Aorta (tissue), 5 donors: Measurements from ENCODE around the gene KCNK15. TPM values are rescaled to one million over a fixed set of nuclear protein-coding genes. Genes with fewer than 3 reads are reported as not detected.

Source experiments
- ATAC-seq: fragments of 200-7000 bp; cut with Tn5 transposase; one replicate; pipeline ENCODE4 v1.9.1; 2022; ENCODE audit warnings: moderate library complexity; ENCODE audit not compliant: low FRiP score
- DNase-seq, 2 donors: peaks; one replicate each; pipeline ENCODE4 v3.0.0-alpha.2; 2020
- H3K27ac ChIP-seq, 2 donors: one replicate each; pipeline ENCODE4 v1.5.1; 2013; ENCODE audit warnings: low read length in 2 of 2, mild to moderate bottlenecking in 2 of 2, moderate library complexity in 2 of 2, control low read depth in 1 of 2, inconsistent platforms in 1 of 2, low read depth in 1 of 2
- H3K27me3 ChIP-seq, 2 donors: one replicate each; pipeline ENCODE4 v1.6.1; 2013; ENCODE audit warnings: control low read depth in 1 of 2, low read length in 1 of 2, mild to moderate bottlenecking in 1 of 2, moderate library complexity in 1 of 2; ENCODE audit not compliant: insufficient read depth in 2 of 2, control insufficient read depth in 1 of 2
- H3K36me3 ChIP-seq, 2 donors: one replicate each; pipeline ENCODE4 v1.6.1; 2013; ENCODE audit warnings: control low read depth in 1 of 2, low read length in 1 of 2, mild to moderate bottlenecking in 1 of 2; ENCODE audit not compliant: insufficient read depth in 2 of 2, control insufficient read depth in 1 of 2
- H3K4me1 ChIP-seq, 2 donors: one replicate each; pipeline ENCODE4 v1.6.1; 2013; ENCODE audit warnings: low read length in 2 of 2, control low read depth in 1 of 2, mild to moderate bottlenecking in 1 of 2, moderate library complexity in 1 of 2; ENCODE audit not compliant: insufficient read depth in 2 of 2, control insufficient read depth in 1 of 2
- H3K4me3 ChIP-seq, 2 donors: one replicate each; pipeline ENCODE4 v1.5.1; 2013; ENCODE audit warnings: low read length in 2 of 2, control low read depth in 1 of 2, mild to moderate bottlenecking in 1 of 2
- H3K9me3 ChIP-seq: one replicate; pipeline ENCODE4 v1.6.1; 2013; ENCODE audit warnings: mild to moderate bottlenecking, low read length; ENCODE audit not compliant: control insufficient read depth
- WGBS, 2 donors: extraction: QIAGEN DNeasy Blood & Tissue Kit; methylation state at CpG; one replicate each; pipeline ENCODE4 v1.1.7; 2013; 5-methylcytosine and 5-hydroxymethylcytosine counted together
- intact Hi-C, 2 donors: fragments of 100-400 bp; cut with DNase I; formaldehyde crosslinking; loops; one replicate each; pipeline versions ENCODE4 v1.14.2 to v1.15.0; 2022
- polyA plus RNA-seq, 2 donors: library from polyadenylated mRNA; stranded (reverse); fragments of 200-250 nt; gene quantifications; one replicate each; pipeline ENCODE4 v1.2.3, GENCODE V29; 2013
- total RNA-seq, 2 donors: library from RNA; stranded (reverse); fragmentation: NEBNext Ultra II Directional; extraction: Animal tissue kit (Norgen Biotek cat#: 25700); gene quantifications; one replicate each; pipeline ENCODE4 v1.2.1, GENCODE V29; 2021
- donor health status: healthy with polysubstance abuse.
- donor health status: Bipolar disorder and iron deficiency.
- donor health status: DM: no; HTN: no; CAD: no.
- donor health status: DM: no; HTN: no; CAD: no.
- donor health status: DM: yes; HTN: yes; CAD: no.

KCNK15 gene
- total and polyA plus RNA-seq, 4 donors, result 2.3 to 16.1 (median 5.9) TPM

GRCh38 chr20:44765091-44765490 is 19.4 kb downstream of the KCNK15 start:
- Histone ChIP-seq H3K9me3 (no peaks in the 10 kb centered on the region), H3K4me1 (no peaks in the 10 kb centered on the region), H3K27me3 (no peaks in the 10 kb centered on the region), H3K36me3 (no peaks in the 10 kb centered on the region), H3K27ac (no peak overlapping the region), H3K4me3 (no peak overlapping the region)
- intact Hi-C loops, result no loop called here
- ATAC-seq (no peak), DNase-seq (no peak)
- WGBS, 2 donors, result 67 to 75% methylated on average over 4 of the region's 4 CpGs

- H3K9me3 ChIP-seq, result no peaks in the 10 kb centered on the region
- no peak for ATAC-seq
- intact Hi-C loops, result no loop called here
Observed at GRCh38 chr20:44765701-44766347, 20.2 kb downstream of the KCNK15 start.

DNA sequence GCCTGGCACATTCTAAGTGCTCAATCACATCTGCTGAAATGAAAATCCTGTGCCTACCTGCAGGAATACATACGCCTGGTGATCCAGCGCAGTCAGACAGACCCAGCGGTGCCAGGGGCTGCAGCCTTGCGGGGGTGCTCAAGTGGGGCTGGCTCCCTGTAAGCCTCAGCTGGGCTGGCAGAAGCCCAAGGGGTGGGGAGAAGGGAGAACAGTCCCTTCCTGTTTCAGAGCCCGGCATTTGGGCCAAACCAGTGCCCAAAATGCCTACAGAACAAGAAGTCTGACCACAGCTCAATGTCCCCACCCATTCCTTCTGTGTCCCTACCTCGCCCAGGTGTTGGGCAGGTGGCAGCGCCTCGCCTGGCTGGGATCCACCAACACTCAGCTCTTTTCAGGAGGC is 22.6 kb downstream of the KCNK15 start:
- intact Hi-C loops, result no loop called here
- Histone ChIP-seq H3K27ac (no peak overlapping the region), H3K9me3 (no peaks in the 10 kb centered on the region), H3K4me3 (no peak overlapping the region), H3K36me3 (no peaks in the 10 kb centered on the region), H3K27me3 (no peaks in the 10 kb centered on the region), H3K4me1 (no peaks in the 10 kb centered on the region)
- DNase-seq (no peak), ATAC-seq (no peak)
- WGBS, 2 donors, result 78 to 82% methylated on average over 8 of the region's 8 CpGs

More at GRCh38 chr20:44765701-44766347, 20.2 kb downstream of the KCNK15 start:
- no peak for DNase-seq
- H3K27ac ChIP-seq, result no peak overlapping the region
- H3K27me3 ChIP-seq, result no peaks in the 10 kb centered on the region
- no peak overlapping the region for H3K4me3 ChIP-seq
- no peaks in the 10 kb centered on the region for H3K36me3 ChIP-seq
- WGBS, 2 donors, result 47 to 49% methylated on average over 6 to 7 of the region's 7 CpGs
- H3K4me1 ChIP-seq, result no peaks in the 10 kb centered on the region

DNA sequence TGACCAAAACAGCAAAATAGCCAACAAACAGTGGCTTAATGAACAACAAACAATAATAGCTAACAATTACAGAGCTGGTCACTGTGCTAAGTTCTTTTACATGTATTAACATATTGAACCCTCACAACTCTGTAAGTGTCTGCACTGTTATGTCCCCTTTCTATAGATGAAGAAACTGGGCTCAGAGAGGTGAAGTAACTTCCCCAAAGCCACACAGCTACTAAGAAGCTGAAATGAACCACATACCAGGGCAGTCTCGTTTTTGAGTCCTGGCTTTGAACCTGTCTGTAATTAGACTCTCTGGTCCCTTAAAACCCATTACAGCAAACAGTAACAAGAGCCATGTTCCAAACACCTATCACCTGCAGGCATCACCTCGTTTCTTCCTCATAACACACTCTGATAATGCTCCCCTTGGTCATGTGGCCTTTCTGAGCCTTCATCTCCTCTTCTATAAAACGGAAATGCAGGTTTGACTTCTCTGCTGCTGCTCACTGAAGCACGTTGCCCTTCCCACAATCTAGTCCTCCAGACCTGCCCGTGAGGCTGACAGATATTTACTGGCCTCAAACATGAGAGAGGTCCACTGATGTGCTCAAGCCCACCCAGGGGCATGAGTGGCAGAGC is 23.3 kb downstream of the KCNK15 start:
- WGBS, 2 donors, result 56 to 57% methylated on average over 5 of the region's 5 CpGs
- ATAC-seq (no peak), DNase-seq (no peak)
- Histone ChIP-seq H3K36me3 (no peaks in the 10 kb centered on the region), H3K27ac (no peak overlapping the region), H3K9me3 (no peaks in the 10 kb centered on the region), H3K27me3 (no peaks in the 10 kb centered on the region), H3K4me3 (no peak overlapping the region), H3K4me1 (no peaks in the 10 kb centered on the region)
- intact Hi-C loops, result no loop called here

GRCh38 chr20:44769481-44769863 is 23.8 kb downstream of the KCNK15 start:
- no peak overlapping the region for H3K4me3 ChIP-seq
- H3K4me1 ChIP-seq, result no peaks in the 10 kb centered on the region
- intact Hi-C loops, result no loop called here
- no peaks in the 10 kb centered on the region for H3K36me3 ChIP-seq
- H3K9me3 ChIP-seq, result no peaks in the 10 kb centered on the region
- ATAC-seq (no peak), DNase-seq (no peak)
- no peak overlapping the region for H3K27ac ChIP-seq
- no peaks in the 10 kb centered on the region for H3K27me3 ChIP-seq
- 34 to 49% methylated on average over 5 of the region's 5 CpGs for WGBS, 2 donors

GRCh38 chr20:44770484-44771171 is 25.0 kb downstream of the KCNK15 start:
- Histone ChIP-seq H3K36me3 (no peaks in the 10 kb centered on the region), H3K4me1 (no peaks in the 10 kb centered on the region), H3K27me3 (no peaks in the 10 kb centered on the region), H3K4me3 (no peak overlapping the region), H3K27ac (no peak overlapping the region), H3K9me3 (no peaks in the 10 kb centered on the region)
- no peak for DNase-seq
- no peak for ATAC-seq
- intact Hi-C loops, result no loop called here
- 41 to 45% methylated on average over 11 of the region's 11 CpGs for WGBS, 2 donors

DNA sequence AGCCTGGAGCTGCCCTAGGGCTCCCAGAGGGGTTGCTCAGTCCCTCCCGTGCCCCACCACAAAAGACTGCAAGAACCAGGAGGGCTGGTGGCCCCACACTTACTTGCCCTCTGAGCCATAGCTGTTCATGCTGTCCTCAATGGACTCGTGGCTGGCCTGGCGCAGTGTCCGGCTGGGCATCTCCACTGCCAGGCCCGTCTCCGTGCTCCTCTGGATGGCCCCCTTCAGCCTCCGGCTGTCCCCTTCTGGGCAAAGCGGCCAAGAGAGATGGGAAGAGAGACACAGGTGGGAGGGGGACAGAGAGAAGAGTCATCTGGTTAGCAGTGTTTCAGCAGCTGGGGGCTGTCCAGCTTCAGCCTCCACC is 25.5 kb downstream of the KCNK15 start:
- Histone ChIP-seq H3K4me3 (no peak overlapping the region), H3K27me3 (no peaks in the 10 kb centered on the region), H3K4me1 (no peaks in the 10 kb centered on the region), H3K36me3 (no peaks in the 10 kb centered on the region), H3K9me3 (no peaks in the 10 kb centered on the region), H3K27ac (no peak overlapping the region)
- ATAC-seq (no peak), DNase-seq (no peak)
- intact Hi-C loops, result no loop called here
- 85% methylated on average over 8 of the region's 8 CpGs for WGBS, 2 donors

DNA sequence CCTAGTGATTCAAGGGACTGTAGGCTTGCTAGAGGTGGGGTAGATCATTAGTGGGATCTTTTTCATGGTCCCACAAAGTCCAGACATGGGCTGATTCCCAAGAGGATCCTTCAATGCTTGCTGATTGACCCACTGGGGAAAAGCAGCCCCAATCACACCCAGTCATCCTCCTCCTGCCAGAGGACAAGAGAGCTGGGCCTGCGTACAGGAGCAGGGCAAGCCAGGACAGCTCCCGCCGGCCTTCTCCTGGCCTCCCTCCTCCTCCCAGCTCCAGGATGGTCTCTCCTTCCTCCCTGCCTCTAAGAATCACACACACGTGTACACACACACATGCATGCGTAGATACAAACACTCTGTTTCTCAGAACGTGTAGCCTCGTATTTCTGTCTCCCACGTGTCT is 27.0 kb downstream of the KCNK15 start:
- no peaks in the 10 kb centered on the region for H3K27me3 ChIP-seq
- H3K27ac ChIP-seq, result no peak overlapping the region
- no peaks in the 10 kb centered on the region for H3K9me3 ChIP-seq
- H3K36me3 ChIP-seq, result no peaks in the 10 kb centered on the region
- ATAC-seq, result no peak
- intact Hi-C loops, result no loop called here
- DNase-seq, result no peak
- H3K4me1 ChIP-seq, result no peaks in the 10 kb centered on the region
- H3K4me3 ChIP-seq, result no peak overlapping the region
- 55 to 70% methylated on average over 8 of the region's 8 CpGs for WGBS, 2 donors
